ENCODE results near the gene FARP1.

FARP1 gene

DNA sequence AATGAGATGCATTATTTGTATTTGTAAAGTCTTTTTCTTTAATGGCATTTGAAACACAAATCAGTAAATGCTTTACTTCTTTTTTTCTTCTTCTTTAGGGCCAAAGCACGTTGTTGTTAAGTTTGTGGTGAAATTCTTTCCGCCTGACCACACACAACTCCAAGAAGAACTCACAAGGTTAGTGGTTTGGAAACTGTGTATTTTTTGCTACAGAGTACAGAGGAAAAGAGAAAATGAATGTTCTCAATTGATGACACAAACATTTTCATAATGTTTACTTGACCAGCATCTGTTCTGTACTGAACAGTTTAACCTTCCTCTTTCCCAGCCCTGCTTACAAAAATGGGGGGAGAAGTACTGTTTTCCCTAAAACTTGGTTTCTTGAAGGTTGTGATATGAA is 225.1 kb downstream of the FARP1 start:
- TF ChIP-seq, protein P1, sequence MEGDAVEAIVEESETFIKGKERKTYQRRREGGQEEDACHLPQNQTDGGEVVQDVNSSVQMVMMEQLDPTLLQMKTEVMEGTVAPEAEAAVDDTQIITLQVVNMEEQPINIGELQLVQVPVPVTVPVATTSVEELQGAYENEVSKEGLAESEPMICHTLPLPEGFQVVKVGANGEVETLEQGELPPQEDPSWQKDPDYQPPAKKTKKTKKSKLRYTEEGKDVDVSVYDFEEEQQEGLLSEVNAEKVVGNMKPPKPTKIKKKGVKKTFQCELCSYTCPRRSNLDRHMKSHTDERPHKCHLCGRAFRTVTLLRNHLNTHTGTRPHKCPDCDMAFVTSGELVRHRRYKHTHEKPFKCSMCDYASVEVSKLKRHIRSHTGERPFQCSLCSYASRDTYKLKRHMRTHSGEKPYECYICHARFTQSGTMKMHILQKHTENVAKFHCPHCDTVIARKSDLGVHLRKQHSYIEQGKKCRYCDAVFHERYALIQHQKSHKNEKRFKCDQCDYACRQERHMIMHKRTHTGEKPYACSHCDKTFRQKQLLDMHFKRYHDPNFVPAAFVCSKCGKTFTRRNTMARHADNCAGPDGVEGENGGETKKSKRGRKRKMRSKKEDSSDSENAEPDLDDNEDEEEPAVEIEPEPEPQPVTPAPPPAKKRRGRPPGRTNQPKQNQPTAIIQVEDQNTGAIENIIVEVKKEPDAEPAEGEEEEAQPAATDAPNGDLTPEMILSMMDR (IDR thresholded peaks at IDR 0.05): no peak

DNA sequence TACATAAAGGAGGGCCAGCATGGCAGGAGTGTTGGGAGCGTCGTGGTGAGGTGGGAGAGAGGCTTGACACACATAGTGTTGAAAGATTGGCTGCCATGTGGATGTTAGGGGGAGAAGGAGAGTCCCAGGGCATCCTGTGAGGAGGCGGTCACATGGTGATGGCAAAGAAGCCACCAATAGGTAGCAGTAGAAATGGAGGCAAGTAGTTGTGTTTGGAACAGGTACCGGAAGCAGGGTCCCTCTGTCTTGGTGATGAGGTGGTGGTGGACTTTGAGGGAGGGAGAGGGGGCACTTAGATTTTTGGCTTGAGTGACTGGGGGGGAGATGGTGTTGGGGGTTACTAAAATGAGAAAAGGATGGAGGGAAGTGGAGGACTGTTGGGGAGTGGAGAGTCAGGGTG is 227.4 kb downstream of the FARP1 start:
- TF ChIP-seq, protein P1 (IDR thresholded peaks at IDR 0.05): no peak

DNA sequence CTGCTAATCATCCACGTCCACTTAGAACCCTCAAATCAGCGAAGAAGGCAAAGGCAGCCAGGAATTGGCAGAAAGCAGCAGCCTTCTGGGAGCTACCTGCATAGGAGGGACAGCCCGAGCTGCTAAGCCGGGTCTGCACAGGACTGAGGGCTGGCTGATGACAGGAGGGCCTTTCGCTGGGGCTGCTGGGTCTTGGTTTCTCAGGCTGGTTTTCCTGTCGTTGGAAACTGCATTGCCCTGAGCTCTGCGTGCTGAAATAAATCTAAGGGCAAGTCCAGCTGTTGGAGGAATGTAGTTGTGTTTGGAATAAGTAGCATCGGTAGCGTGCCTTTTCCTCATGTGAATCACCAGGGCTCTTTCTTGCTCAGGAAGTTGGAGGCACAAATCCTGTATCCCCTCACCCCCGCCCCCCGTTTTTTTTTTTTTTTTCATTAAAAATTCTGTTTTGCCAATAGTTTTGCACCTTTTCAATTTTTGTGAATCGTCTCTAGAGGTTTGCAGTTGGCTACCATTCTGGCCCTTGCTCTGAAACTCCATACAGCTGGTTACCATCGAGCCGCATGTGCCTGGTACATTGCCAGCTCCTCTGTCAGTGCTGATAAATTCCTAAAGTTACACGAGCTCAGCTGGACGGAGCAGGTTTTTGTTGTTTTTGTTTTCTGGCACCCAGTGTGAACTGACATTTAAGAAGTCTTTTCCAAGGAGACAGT is 228.1 kb downstream of the FARP1 start:
- TF ChIP-seq, protein P1 (IDR thresholded peaks at IDR 0.05): no peak

DNA sequence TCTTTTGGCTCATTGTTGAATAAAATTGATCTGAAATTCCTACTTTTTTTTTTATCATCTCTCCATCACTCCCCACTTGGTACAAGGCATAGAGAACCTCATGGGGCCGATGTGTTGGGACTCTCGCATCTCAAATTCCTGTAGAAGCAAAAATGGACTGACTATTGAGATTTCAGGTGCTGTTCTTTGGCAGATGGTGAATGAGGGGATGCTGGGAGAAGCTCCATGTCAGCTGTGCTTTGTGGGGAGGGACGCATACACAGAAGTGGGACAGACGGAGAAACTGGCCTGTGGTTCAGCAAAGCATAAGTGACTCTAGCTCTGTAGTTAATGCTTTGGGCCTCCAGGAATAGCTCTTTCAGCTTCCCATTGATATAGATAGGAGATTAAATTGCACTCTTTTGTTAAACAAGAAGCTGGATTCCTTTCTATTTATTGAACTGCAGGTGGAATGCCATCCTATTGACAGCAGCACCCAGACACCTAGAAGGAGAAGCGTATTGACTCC is 228.7 kb downstream of the FARP1 start:
- TF ChIP-seq, protein P1 (IDR thresholded peaks at IDR 0.05): no peak

DNA sequence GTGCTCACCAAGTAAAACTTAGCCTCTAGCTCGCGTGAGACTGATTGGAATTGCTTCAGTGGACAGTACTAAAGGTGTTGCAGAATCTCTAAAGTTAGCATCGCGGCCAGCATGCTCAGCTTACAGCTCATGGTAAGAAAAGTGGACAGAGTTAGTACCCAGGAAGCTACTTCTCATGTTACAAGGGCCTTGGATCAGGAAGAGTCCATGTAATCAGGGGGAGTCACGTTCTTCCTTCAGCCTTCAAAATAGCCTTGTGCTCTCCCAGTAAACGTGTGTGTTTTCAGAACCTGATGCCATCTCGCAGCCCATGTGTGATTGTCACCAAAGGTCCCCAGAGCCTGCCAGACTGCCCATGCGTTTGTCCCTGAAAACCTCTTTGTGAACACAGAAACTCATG is 230.0 kb downstream of the FARP1 start:
- TF ChIP-seq, protein P1 (IDR thresholded peaks at IDR 0.05): no peak

DNA sequence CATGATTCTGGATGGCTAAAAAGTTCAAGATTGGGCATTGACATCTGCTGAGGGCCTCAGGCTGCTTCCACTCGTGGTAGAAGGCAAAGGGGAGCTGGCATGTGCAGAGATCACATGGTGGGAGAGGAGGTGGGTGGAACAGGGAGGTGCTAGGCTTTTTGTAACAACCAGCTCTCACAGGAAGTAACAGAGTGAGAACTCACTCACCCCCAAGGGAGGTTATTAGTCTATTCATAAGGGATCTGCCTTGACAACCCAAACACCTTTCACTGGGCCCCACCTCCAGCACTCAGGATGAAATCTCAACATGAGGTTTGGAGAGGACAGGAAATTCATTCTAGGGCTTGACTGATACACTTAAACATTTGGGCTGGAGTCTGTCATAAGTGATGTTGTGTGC is 231.9 kb downstream of the FARP1 start:
- TF ChIP-seq, protein P1 (IDR thresholded peaks at IDR 0.05): no peak

DNA sequence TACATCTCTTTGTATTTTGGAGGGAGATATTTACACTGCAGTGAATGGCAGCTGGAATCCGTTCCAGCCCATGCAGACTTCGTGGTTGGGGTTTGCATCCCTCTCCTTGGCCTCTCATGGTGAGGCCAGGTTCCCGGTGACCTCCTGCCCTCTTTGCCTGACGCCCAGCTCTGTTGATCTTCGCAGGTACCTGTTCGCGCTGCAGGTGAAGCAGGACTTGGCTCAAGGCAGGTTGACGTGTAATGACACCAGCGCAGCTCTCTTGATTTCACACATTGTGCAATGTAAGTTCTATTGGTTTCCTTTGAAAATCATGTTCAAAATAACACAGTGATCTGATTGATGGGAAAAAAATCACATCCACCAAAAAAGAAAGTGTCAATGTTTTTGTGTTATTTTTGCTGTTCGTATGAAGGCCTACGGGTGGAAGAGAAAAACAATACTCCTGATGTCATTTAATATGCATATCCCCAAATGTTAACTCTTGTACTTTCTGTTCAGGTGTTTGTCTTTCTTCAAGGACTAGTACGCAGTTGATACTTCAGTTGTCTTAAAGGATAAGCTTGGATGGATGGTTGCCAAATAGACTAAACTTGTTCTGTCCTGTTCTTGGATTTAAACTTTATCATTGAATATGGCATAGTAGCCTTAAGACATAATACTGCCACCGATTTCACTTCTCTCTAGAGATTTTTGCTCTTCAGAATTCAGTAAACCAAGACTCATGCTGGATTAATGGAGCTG is 234.9 kb downstream of the FARP1 start:
- TF ChIP-seq, protein P1 (IDR thresholded peaks at IDR 0.05): no peak

Data from LNCAP (cell line).